Thoracic aorta (tissue), 2 donors: ENCODE results near the gene MRNIP. TPM values are rescaled to one million over a fixed set of nuclear protein-coding genes. Genes with fewer than 3 reads are reported as not detected.

ENCODE experiments used
- ATAC-seq: fragments of 150-250 bp; one replicate; pipeline ENCODE4 v1.8.0; 2017; ENCODE audit warnings: low read depth; ENCODE audit not compliant: insufficient number of reproducible peaks, low FRiP score
- DNase-seq: peaks from one replicate; pipeline ENCODE4 v3.0.0-alpha.2; 2020; ENCODE audit warnings: low spot score
- H3K27ac ChIP-seq, 2 donors: fragments of 200-600 bp; sonication (generic); 1 replicate in 1 of 2; 2 replicates in 1 of 2; pipeline ENCODE4 v1.5.1; 2016; ENCODE audit warnings: mild to moderate bottlenecking in 2 of 2, moderate library complexity in 2 of 2
- H3K27me3 ChIP-seq: fragments of 200-600 bp; sonication (generic); replicated peaks from 2 replicates; pipeline ENCODE4 v1.6.0; 2016; ENCODE audit warnings: mild to moderate bottlenecking; ENCODE audit not compliant: insufficient read depth
- H3K36me3 ChIP-seq: fragments of 200-600 bp; sonication (generic); one replicate; pipeline ENCODE4 v1.5.1; 2016
- H3K4me1 ChIP-seq, 2 donors: fragments of 200-600 bp; sonication (generic); 1 replicate in 1 of 2; 2 replicates in 1 of 2; pipeline versions ENCODE4 v1.5.1 to v1.6.0; 2016; ENCODE audit warnings: low read depth in 2 of 2, mild to moderate bottlenecking in 1 of 2; ENCODE audit not compliant: control insufficient read depth in 1 of 2
- H3K4me3 ChIP-seq: fragments of 200-600 bp; sonication (generic); 2 replicates; pipeline ENCODE4 v1.5.1; 2016; ENCODE audit warnings: mild to moderate bottlenecking
- H3K9me3 ChIP-seq: fragments of 200-600 bp; sonication (generic); 2 replicates; pipeline ENCODE4 v1.5.1; 2016
- total RNA-seq, 2 donors: library from RNA; depleted of rRNA; stranded (reverse); fragments of >200 nt; gene quantifications; one replicate each; pipeline versions ENCODE4 v1.1.0 to v1.2.3, GENCODE V29; 2016
- TF ChIP-seq, protein P1 (sequence below): fragments of 200-600 bp; sonication (generic); IDR thresholded peaks from one replicate; pipeline ENCODE4 v1.5.1; 2019; ENCODE audit warnings: antibody characterized with exemption

The MRNIP gene
- total RNA-seq, 2 donors from 2014 or later, result 46.2 to 54.2 TPM

DNA sequence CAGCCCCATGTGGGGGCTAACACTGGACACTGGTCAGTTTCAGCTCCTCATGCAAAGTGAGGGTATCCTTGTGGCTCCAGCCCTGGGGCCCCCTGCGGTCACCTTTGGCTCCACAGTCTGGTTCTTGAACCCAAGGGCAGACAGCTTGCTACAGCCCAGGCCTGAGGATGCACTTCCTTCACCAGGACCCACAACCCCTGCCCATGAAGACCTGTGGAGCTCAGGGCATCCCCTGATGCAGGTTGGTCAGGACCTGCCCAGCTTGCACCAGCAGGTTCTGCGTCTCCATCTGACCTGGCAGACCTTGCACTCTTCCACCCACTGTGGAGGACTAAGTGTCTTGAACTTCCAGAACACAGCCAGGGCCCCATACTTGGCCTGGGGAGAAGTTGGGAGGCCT, 3.7 kb upstream of the MRNIP start:
- Histone ChIP-seq H3K4me3 (no peak overlapping the region), H3K36me3 (peaks cover 29% of the 10 kb centered on the region), H3K27ac (no peak overlapping the region), H3K27me3 (no peaks in the 10 kb centered on the region), H3K4me1 (peaks cover 4 to 20% of the 10 kb centered on the region in 2 donors), H3K9me3 (no peaks in the 10 kb centered on the region)
- DNase-seq, result no peak
- TF ChIP-seq, protein P1, sequence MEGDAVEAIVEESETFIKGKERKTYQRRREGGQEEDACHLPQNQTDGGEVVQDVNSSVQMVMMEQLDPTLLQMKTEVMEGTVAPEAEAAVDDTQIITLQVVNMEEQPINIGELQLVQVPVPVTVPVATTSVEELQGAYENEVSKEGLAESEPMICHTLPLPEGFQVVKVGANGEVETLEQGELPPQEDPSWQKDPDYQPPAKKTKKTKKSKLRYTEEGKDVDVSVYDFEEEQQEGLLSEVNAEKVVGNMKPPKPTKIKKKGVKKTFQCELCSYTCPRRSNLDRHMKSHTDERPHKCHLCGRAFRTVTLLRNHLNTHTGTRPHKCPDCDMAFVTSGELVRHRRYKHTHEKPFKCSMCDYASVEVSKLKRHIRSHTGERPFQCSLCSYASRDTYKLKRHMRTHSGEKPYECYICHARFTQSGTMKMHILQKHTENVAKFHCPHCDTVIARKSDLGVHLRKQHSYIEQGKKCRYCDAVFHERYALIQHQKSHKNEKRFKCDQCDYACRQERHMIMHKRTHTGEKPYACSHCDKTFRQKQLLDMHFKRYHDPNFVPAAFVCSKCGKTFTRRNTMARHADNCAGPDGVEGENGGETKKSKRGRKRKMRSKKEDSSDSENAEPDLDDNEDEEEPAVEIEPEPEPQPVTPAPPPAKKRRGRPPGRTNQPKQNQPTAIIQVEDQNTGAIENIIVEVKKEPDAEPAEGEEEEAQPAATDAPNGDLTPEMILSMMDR, result no peak
- no peak for ATAC-seq

DNA sequence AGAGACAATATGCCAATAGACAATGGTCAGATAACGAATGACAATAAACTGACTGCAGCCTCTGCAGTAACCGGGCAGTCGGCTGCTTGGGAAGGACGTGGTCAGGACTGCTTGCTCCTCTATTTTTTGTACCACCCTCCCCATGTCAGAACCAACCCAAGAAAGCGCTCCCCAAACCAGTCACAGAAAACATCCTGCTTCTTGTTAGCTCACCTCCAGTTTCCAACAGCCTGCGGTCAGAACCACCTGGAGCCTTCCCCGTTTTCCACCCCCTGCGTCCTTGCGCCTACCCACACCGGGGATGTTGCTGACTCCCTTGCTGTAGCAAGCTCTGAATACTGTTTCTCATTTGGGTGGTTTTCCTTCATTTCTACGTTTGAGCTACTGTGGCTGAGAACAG, 1.7 kb upstream of the MRNIP start:
- DNase-seq (no peak), ATAC-seq (no peak)
- no peak overlapping the region for H3K27ac ChIP-seq
- peaks cover 21% of the 10 kb centered on the region for H3K36me3 ChIP-seq
- no peaks in the 10 kb centered on the region for H3K9me3 ChIP-seq
- peaks cover 5 to 27% of the 10 kb centered on the region in 2 donors for H3K4me1 ChIP-seq
- no peak overlapping the region for H3K4me3 ChIP-seq
- H3K27me3 ChIP-seq, result no peaks in the 10 kb centered on the region
- TF ChIP-seq, protein P1, result no peak

DNA sequence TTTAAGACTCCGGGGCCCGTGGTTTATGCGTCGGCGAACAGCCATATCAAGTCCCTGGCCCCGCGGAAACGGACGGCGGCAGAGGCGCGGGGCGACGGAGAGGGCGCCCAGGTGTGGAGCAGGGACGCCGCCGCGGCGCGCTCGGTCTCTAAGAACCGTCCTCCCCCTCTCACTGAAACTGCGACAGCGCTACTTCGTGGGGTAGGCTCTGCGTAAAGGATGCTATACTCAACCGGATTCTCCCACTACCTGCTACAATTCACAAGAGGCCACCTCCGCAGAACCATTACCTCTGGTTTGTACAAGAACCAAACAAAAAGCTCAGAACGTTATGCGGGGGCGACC, 404 bp downstream of the MRNIP start:
- peak overlapping the region; percentile 87 for H3K4me3 ChIP-seq
- DNase-seq, result no peak
- no peak for ATAC-seq

DNA sequence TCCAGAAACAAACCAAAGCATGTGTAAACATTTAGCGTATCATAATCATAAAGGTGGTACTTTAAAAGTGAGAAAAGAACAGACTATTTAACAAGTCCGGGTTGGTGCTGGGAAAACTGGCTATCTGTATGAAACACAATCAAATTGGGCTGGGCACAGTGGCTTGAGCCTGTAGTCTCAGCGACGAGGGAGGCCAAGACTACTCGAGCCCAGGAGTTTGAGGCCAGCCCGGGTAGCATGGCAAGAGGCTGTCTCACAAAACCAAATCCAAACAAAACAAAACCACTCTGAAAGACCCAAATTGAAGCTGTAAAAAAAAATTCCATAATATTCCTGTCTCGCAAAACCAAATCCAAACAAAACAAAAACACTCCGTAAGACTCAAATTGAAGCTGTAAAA, 4.3 kb downstream of the MRNIP start:
- TF ChIP-seq, protein P1, result no peak
- Histone ChIP-seq H3K4me1 (peaks cover 5 to 36% of the 10 kb centered on the region in 2 donors), H3K36me3 (peaks cover 33% of the 10 kb centered on the region), H3K9me3 (no peaks in the 10 kb centered on the region), H3K27ac (peak overlapping the region; percentile 50 to 54), H3K27me3 (no peaks in the 10 kb centered on the region), H3K4me3 (no peak overlapping the region)
- DNase-seq (no peak), ATAC-seq (no peak)

More for the DNA sequence above, 404 bp downstream of the MRNIP start:
- TF ChIP-seq, protein P1, result no peak
- no peaks in the 10 kb centered on the region for H3K27me3 ChIP-seq
- H3K36me3 ChIP-seq, result peaks cover 1% of the 10 kb centered on the region
- no peaks in the 10 kb centered on the region for H3K9me3 ChIP-seq
- H3K4me1 ChIP-seq, result peaks cover 5 to 42% of the 10 kb centered on the region in 2 donors
- peak overlapping the region; percentile 28 to 85 for H3K27ac ChIP-seq

DNA sequence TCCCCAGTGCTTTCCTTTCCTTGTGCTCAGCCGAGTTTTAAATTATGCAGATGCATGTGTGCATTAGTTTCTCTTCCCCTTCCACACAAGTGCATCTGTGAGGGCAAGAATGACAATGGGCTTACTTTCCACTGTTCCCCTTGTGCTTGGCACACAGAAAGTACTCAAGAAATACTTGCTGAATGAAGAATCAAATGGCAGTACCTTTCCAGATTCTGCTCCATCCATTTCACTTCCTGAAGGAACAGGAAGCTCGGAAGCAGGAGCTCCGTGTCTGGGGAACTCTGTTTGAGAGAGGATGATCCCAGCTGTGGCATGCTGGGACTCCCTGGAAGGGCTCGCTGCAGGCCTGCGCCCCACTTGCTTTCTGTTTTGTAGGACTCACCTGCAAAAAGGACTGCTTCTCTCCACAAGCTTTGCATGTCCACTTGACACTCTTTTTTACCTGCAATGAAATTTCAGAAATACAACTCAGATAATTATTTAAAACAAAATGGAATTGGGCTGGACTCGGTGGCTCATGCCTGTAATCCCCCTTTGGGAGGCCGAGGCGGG, 5.5 kb downstream of the MRNIP start:
- DNase-seq (no peak), ATAC-seq (no peak)
- Histone ChIP-seq H3K27ac (no peak overlapping the region), H3K4me3 (no peak overlapping the region), H3K4me1 (peaks cover 5 to 34% of the 10 kb centered on the region in 2 donors), H3K36me3 (peaks cover 43% of the 10 kb centered on the region), H3K9me3 (no peaks in the 10 kb centered on the region), H3K27me3 (no peaks in the 10 kb centered on the region)
- TF ChIP-seq, protein P1, result no peak
